GM19023 (cell line): ENCODE results near the gene ACSF3.

ENCODE experiments used
- ATAC-seq: cut with Tn5 transposase; IDR thresholded peaks from one replicate; pipeline ENCODE4 v1.9.1; 2021; ENCODE audit warnings: mild to moderate bottlenecking, moderate library complexity; ENCODE audit not compliant: unreplicated experiment

Gene ACSF3

GRCh38 chr16:89094252-89094879 is 714 bp downstream of the ACSF3 start:
- no peak for ATAC-seq

- no peak for ATAC-seq
Observed at GRCh38 chr16:89094880-89095258, 1.2 kb downstream of the ACSF3 start.

GRCh38 chr16:89095491-89095951 is 1.9 kb downstream of the ACSF3 start:
- ATAC-seq: no peak

- no peak for ATAC-seq
Observed at GRCh38 chr16:89096042-89096717, 2.5 kb downstream of the ACSF3 start.

- no peak for ATAC-seq
Observed at GRCh38 chr16:89096768-89097391, 3.2 kb downstream of the ACSF3 start.

DNA sequence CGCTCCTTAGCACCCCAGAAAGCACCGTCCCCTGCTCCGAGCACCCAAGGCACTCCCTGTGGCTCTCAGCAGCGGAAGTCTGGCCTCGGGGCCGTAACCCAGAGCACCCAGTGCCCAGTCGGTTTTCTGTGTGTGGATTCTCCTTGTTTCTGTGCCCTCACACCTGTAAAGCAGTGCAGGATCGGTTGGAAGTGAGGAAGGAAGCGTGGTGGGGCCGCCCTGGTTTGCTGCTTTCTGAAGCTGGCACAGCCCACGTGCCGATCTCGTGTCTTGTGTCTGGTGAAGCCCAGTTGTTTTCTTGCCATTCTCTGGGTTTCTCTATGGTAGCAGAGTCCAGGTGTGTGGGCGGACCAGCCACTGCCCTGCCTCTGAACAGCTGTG is 3.7 kb downstream of the ACSF3 start:
- ATAC-seq: no peak

DNA sequence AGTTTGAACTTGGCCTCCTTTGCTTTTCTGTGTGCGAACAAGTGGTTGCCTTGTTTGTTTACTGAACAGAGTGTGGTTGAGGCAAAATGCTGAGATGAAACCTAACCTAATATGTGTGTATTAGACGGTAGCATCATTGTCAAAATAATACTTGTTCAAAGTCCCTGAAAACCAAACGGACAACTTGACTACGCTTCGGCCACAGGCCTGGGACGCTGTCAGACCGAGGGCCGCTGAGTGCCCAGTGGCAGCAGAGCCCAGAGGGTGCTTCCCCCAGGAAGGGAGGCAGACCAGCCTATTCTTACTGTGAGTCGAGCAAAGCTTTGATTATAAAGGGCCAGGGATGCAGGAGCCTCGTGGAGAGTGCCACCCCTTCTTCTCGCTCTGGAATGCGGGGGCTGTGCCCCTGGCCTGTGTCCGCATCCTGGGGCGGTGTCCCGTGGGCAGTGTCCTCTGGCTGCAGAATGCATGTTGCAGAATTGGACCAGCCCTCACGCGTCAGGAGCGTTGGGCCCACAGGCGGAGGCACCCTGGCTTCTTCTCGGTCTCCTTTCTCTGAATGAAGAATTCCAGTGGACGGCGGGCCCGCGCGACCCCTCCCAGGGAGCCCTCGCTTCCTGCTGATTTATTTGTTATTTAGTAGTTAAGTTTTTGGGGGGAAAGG is 5.2 kb downstream of the ACSF3 start:
- ATAC-seq: no peak

DNA sequence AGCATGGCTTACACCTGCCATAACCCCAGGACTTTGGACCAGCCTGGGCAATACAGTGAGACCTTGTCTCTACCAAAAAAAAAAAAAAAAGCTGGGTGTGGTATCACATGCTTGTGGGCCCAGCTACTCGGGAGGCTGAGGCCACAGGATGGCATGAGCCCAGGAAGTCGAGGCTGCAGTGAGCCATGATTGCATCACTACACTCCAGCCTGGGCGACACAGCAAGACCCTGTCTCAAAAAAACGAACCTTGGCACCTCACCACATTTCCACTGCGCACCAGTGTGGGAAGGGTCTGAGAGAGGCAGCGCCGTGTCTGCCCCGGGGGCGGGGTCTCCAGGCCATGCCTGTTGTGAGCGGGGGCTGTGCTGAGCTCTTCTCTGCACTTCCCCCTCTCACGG is 6.3 kb downstream of the ACSF3 start:
- ATAC-seq: no peak

- no peak for ATAC-seq
Observed at GRCh38 chr16:89100601-89101302, 7.1 kb downstream of the ACSF3 start.

DNA sequence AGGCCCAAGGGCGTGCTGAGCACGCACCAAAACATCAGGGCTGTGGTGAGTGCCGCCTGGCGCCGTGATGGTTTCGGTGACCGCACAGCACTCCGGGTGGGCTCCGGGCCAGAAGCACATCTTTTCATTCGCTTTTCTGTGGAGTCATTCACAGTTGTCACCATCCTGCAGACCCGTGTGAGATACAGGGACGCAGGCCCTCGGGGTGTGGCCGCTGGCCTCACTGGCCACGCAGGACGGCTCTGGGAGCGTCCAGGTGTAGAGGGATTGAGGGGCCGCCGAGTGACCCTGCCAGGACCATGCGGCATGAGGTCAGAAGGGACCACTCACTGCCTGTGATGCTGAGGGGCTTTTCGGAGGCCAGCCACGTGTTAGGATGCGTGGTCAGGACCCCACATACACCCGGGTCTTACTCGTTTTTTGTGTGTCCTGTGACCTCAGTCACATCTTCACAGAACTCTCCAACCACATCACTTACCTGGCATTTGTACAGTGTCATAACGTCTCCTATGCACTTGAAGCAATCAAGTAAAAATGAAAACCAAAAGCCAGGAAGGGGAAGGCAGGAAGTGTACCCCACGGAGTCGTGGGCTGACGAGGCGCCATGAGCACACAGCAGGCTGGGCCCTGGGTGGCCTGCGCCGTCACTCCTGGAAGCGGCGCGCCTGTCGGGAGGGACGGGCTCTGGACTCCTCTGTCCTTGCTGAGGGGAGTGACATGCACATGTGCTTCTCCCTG is 7.8 kb downstream of the ACSF3 start:
- ATAC-seq: no peak

- ATAC-seq: no peak
Observed at GRCh38 chr16:89102041-89102471, 8.4 kb downstream of the ACSF3 start.

- ATAC-seq: no peak
Observed at GRCh38 chr16:89102481-89103073, 8.9 kb downstream of the ACSF3 start.

DNA sequence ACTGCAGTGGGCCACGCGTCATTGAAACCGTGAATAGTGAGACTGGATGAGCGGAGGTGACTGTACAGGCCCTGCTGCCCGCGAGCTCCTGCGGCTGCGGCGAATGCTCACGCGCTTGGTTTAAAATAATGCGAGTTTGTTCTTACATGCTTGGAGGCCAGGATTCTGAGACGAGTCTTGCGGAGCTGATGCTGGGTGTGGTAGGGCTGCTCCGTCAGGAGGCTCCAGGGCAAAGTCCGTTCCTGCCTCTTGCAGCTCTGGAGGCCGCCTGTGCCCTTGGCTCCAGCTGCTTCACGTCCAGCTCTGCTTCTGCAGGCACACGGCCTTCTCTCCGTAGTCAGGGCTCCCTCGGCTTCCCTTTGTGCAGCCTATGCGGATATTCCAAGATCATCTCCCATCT is 9.5 kb downstream of the ACSF3 start:
- ATAC-seq: no peak

GRCh38 chr16:89103781-89104180 is 10.1 kb downstream of the ACSF3 start:
- no peak for ATAC-seq

DNA sequence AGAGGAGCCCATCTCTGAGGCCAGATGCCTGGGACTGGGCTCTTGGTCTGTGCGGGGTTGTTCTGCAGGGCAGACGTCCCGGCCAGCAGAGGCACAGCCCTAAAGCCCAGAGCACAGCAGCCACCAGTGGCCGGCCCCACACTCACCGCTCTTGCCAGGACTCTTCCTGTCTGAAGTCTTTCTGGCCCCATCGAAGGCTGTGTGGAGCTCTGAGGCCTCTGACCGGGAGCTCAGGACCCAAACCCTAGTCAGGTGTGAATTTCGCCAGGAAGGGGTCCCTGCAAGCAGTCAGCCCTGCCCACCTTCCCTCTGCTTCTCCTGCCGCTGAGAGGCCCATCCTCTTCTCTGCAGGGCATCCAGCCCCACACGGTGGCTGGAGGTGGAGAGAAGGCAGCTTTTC is 10.7 kb downstream of the ACSF3 start:
- ATAC-seq: no peak

DNA sequence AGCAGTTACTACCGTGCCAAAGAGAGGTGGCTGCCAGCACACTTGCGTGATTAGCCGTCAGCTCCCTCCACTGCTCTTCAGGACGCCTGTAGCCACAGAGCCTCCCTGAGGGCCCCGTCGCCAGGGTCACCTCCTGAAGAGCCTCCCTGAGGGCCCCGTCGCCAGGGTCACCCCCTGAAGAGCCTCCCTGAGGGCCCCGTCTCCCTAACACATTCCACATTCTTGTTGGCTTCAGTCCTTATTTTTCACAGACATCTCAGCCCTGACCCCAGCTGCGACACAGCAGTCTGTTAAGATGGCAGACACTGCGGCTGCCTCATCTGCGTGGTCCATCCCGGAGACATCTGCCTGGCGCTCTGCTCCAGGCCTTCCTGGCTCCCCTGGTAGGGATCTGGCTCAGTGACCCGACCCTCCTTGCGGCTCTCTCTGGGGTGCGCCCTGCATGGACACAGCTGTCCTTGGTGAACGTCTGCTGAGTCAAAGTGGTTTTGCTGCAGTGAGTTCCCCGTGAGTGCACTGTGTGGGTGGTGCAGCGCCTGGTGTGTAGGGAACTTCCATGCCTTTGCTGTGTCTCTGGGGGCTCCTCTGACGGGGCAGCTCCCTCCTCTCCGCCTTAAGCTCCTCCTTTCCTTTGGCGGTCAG is 11.4 kb downstream of the ACSF3 start:
- no peak for ATAC-seq

GRCh38 chr16:89105599-89106151 is 12.0 kb downstream of the ACSF3 start:
- no peak for ATAC-seq

GRCh38 chr16:89106533-89107202 is 13.0 kb downstream of the ACSF3 start:
- no peak for ATAC-seq

DNA sequence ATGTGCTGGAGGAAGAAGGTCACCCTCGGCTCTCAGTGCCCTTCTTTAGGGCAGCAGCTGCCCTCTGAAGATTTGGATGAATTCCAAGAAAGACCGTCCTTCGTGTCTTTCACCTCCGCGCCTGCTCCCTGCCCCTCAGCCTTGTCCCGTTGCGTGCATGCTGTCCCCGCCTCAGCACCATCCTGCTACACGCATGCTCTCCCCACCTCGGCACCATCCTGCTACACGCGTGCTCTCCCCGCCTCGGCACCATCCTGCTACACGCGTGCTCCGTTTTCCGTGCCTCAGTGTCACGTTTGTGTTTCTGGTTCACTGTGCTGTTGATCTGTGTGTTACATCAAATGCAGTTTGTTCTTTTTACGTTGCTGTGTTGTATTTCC is 13.5 kb downstream of the ACSF3 start:
- no peak for ATAC-seq
